Measurements from ENCODE around the gene S1PR1. TPM values are rescaled to one million over a fixed set of nuclear protein-coding genes. Genes with fewer than 3 reads are reported as not detected.

The S1PR1 gene
- total RNA-seq, 1 experiment from 2014 or later, result 0.24 TPM

DNA sequence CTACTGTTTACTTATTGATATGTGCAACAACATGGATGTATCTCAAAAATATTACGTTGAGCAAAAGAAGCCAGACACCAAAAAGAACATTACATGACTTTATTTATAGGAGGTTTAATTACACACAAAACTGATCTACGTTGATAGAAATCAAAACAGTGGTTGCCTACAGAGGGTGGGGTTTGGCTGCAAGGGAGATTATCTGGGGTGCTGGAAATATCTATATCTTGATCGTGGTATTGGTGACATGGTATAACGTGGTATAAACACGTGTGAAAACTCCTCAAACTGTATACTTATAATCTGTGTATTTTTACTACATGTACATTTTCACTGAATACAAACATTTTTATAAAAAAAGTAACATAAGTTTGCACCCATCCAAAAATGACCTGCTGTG, 38.9 kb downstream of the S1PR1 start:
- no peaks in the 10 kb centered on the region for H3K36me3 Mint-ChIP-seq (ENCODE audit: insufficient read depth in 1 of 3, low read depth in 3 of 3)
- H2BK5ac ChIP-seq (ENCODE audit: insufficient read length, low read length), result no peak overlapping the region
- no peak overlapping the region for H3K27ac Mint-ChIP-seq
- WGBS (ENCODE audit: extremely low coverage, insufficient read length, low lambda C conversion rate), result no CpG with 5 or more reads among the region's 5 CpGs
- H4K8ac ChIP-seq (replicated peaks; ENCODE audit: insufficient read length, low read depth, low read length), result no peak overlapping the region
- no peaks in the 10 kb centered on the region for H3K27me3 ChIP-seq (ENCODE audit: insufficient read depth, low read length)
- no peaks in the 10 kb centered on the region for H3K23me2 ChIP-seq (ENCODE audit: insufficient read length, low read depth, low read length, poor library complexity, severe bottlenecking)
- H2AK5ac ChIP-seq (ENCODE audit: insufficient read length, low read length), result no peak overlapping the region
- peaks cover 0 to 13% of the 10 kb centered on the region in 2 experiments; a peak in 4 of 5 replicates for H3K9me3 Mint-ChIP-seq
- TF ChIP-seq, protein P1, sequence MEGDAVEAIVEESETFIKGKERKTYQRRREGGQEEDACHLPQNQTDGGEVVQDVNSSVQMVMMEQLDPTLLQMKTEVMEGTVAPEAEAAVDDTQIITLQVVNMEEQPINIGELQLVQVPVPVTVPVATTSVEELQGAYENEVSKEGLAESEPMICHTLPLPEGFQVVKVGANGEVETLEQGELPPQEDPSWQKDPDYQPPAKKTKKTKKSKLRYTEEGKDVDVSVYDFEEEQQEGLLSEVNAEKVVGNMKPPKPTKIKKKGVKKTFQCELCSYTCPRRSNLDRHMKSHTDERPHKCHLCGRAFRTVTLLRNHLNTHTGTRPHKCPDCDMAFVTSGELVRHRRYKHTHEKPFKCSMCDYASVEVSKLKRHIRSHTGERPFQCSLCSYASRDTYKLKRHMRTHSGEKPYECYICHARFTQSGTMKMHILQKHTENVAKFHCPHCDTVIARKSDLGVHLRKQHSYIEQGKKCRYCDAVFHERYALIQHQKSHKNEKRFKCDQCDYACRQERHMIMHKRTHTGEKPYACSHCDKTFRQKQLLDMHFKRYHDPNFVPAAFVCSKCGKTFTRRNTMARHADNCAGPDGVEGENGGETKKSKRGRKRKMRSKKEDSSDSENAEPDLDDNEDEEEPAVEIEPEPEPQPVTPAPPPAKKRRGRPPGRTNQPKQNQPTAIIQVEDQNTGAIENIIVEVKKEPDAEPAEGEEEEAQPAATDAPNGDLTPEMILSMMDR (conservative IDR thresholded peaks at IDR 0.05), result no peak
- H4K20me1 ChIP-seq (ENCODE audit: control insufficient read depth, insufficient read depth, insufficient read length), result no peaks in the 10 kb centered on the region
- H2BK12ac ChIP-seq (ENCODE audit: insufficient read length, low read depth, low read length), result no peak overlapping the region
- H3K9ac ChIP-seq (ENCODE audit: extremely low read depth, insufficient read length, low read length), result no peak overlapping the region
- no peak overlapping the region for H4K5ac ChIP-seq (ENCODE audit: insufficient read length, low read depth, low read length)
- H2BK15ac ChIP-seq (ENCODE audit: low read depth, low read length), result no peak overlapping the region
- peaks cover 3% of the 10 kb centered on the region; the same call in 1 of the 2 replicates for H3K4me1 ChIP-seq (ENCODE audit: insufficient read depth, low read length)
- H3K79me1 ChIP-seq (ENCODE audit: insufficient read depth, low read depth, low read length, poor library complexity, severe bottlenecking), result no peaks in the 10 kb centered on the region
- no peak overlapping the region for H3T11ph ChIP-seq (ENCODE audit: low read length)
- H3K56ac ChIP-seq (ENCODE audit: insufficient read length, low read depth, low read length), result no peak overlapping the region
- no peak overlapping the region for H3K14ac ChIP-seq (ENCODE audit: insufficient read depth, low read length)
- H3K27ac ChIP-seq (ENCODE audit: insufficient read length, low read depth, low read length), result no peak overlapping the region
- DNase-seq, result no peak
- no peak overlapping the region for H3K4me2 ChIP-seq (ENCODE audit: insufficient read depth, insufficient read length, low read length)
- H3K27me3 Mint-ChIP-seq (ENCODE audit: low read depth), result no peaks in the 10 kb centered on the region; the same call in 1 of the 2 replicates
- no peak overlapping the region for H4K91ac ChIP-seq (ENCODE audit: insufficient read length, low read depth, low read length)
- no peak overlapping the region for H3K4ac ChIP-seq (ENCODE audit: low read depth, low read length)
- no peak overlapping the region for H2BK20ac ChIP-seq (ENCODE audit: low read depth, low read length, poor library complexity, severe bottlenecking)
- H3K79me2 ChIP-seq (ENCODE audit: insufficient read depth, low read length), result no peaks in the 10 kb centered on the region
- H2AFZ ChIP-seq (ENCODE audit: low read length), result no peak overlapping the region
- no peaks in the 10 kb centered on the region for H3K9me3 ChIP-seq (ENCODE audit: control insufficient read depth, low read depth, low read length)
- H3K4me3 Mint-ChIP-seq, result no peak overlapping the region
- H3K23ac ChIP-seq (ENCODE audit: insufficient read length, low read depth, low read length), result no peak overlapping the region
- H2BK120ac ChIP-seq (ENCODE audit: low read depth, low read length, poor library complexity, severe bottlenecking), result no peak overlapping the region
- no peak overlapping the region for H3K18ac ChIP-seq (ENCODE audit: insufficient read length, low read depth, low read length)
- H3K4me1 Mint-ChIP-seq, result no peaks in the 10 kb centered on the region

Data from H9 (cell line).